ENCODE results near the gene ENTPD2. TPM values are rescaled to one million over a fixed set of nuclear protein-coding genes. Genes with fewer than 3 reads are reported as not detected.
A peak's percentile ranks its signal among the peaks of the same experiment; 100 is the strongest.

Gene ENTPD2
- total and polyA plus RNA-seq, 9 of the 15 experiments (the other 6 are each of a cell fraction or from before 2014, with no cell fraction given) = 0.04 to 0.60 (median 0.14) TPM; not detected in 4

DNA sequence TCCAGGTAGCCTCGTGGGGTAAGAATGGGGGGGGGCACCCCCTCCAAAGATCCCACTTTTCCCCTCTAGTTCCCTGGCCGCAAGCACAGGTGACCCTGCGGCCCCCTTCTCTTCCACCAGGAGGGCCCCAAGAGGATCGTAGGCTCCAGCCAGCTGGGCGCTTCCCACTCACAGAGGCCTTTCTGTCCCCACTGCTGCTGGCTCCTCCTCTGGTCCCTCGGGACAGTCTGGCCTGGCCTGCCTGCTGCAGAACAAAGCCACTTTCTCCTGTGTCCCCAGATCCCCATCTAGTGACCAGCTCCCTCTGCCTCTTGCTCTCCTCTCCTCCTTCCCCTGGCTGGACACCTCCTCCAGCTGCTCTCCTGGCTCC is 17.0 kb upstream of the ENTPD2 start:
- DNase-seq (ENCODE audit: extremely low read depth in 1 of 4, low spot score in 3 of 4) = peak in 1 of 4 experiments; percentile 61
- peak overlapping the region; percentile 65 for H3K4me3 ChIP-seq
- peak overlapping the region; percentile 73 for H2AFZ ChIP-seq (ENCODE audit: low read depth, low read length)
- H3K9me3 ChIP-seq (replicated peaks; ENCODE audit: control insufficient read depth, insufficient read depth, low read depth, low read length) = no peaks in the 10 kb centered on the region
- ATAC-seq = peak; percentile 51
- in situ Hi-C loops (cut with MboI) (no loop called here), intact Hi-C loops (cut with micrococcal nuclease) (no loop called here)
- H3K9me1 ChIP-seq (ENCODE audit: control insufficient read depth, insufficient read depth, low read length) = peaks cover 8% of the 10 kb centered on the region
- peak overlapping the region; percentile 88 for H3K27ac ChIP-seq (ENCODE audit: extremely low read depth, low read depth, low read length)
- H3K4me1 ChIP-seq (replicated peaks in 1 of 2; ENCODE audit: control insufficient read depth in 2 of 2, insufficient read depth in 2 of 2, low read length in 2 of 2) = peaks cover 42 to 73% of the 10 kb centered on the region in 2 experiments
- FAIRE-seq = no peak
- peaks cover 39% of the 10 kb centered on the region for H3K79me2 ChIP-seq (ENCODE audit: control insufficient read depth, insufficient read depth, low read length)
- no peaks in the 10 kb centered on the region for H3K27me3 ChIP-seq (ENCODE audit: control insufficient read depth in 2 of 2, insufficient read depth in 2 of 2, low read length in 2 of 2)
- BruUV-seq (replicated peaks) = TSS peak; percentile 83
- peaks cover 14% of the 10 kb centered on the region for H4K20me1 ChIP-seq (replicated peaks; ENCODE audit: control insufficient read depth, insufficient read depth, low read length)
- H3K36me3 ChIP-seq (ENCODE audit: control insufficient read depth, insufficient read depth, low read length) = peaks cover 16% of the 10 kb centered on the region; the same call in 1 of the 3 replicates
- POLR2A ChIA-PET = interaction anchor here (0.7 to 2.5 kb wide), 10 partner anchors 12 to 223 kb away, joined by 3 to 14 read pairs (median 4); partner anchors contain the start of genes MAN1B1 and TUBB4B
- WGBS (ENCODE audit: insufficient coverage, low coverage, missing lambda C conversion rate) = 7% methylated on average over 5 of the region's 6 CpGs
- CTCF ChIA-PET (ENCODE audit: low intra/inter-chr PET ratio) = interaction anchor here (0.6 kb wide), 1 partner anchor 25 kb away, joined by 7 read pairs; no protein-coding TSS in a partner anchor
- peak overlapping the region; percentile 91 for H3K4me2 ChIP-seq (ENCODE audit: insufficient read depth, low read length)
- peak overlapping the region; percentile 86 to 91 for H3K9ac ChIP-seq (ENCODE audit: insufficient read depth in 1 of 2, low read depth in 2 of 2, low read length in 2 of 2)
- TF ChIP-seq POLR2H (tag; IDR thresholded peaks at IDR 0.05; ENCODE audit: low read depth) (no peak), E2F6 (IDR thresholded peaks at IDR 0.05; ENCODE audit: borderline replicate concordance in 1 of 2, extremely low read depth in 1 of 2, insufficient read depth in 1 of 2, insufficient read length in 1 of 2, low read depth in 1 of 2, low read length in 1 of 2, poor library complexity in 1 of 2, severe bottlenecking in 1 of 2) (no peak), ASH1L (IDR thresholded peaks at IDR 0.05; ENCODE audit: borderline replicate concordance, low read depth, partially characterized antibody) (no peak), KLF1 (tag; IDR thresholded peaks at IDR 0.05) (no peak), ID3 (CRISPR knock-in tag; IDR thresholded peaks at IDR 0.05) (no peak), ID3 (tag; IDR thresholded peaks at IDR 0.05) (peak; percentile 38; the same call in 1 of the 2 replicates), KAT7 (CRISPR knock-in tag; IDR thresholded peaks at IDR 0.05; ENCODE audit: borderline replicate concordance) (peak; percentile 83; the same call in 1 of the 2 replicates), ZNF274 (IDR thresholded peaks at IDR 0.05; ENCODE audit: borderline replicate concordance, low read depth, low read length) (no peak), PATZ1 (CRISPR knock-in tag; IDR thresholded peaks at IDR 0.05; ENCODE audit: borderline replicate concordance) (no peak), DPF2 (IDR thresholded peaks at IDR 0.05) (peak; percentile 33), CSDE1 (IDR thresholded peaks at IDR 0.05) (no peak), ZNF77 (CRISPR knock-in tag; IDR thresholded peaks at IDR 0.05) (no peak), NFE2 (IDR thresholded peaks at IDR 0.05; ENCODE audit: low read depth) (no peak), ZNF551 (CRISPR knock-in tag; IDR thresholded peaks at IDR 0.05) (no peak), CHD2 (IDR thresholded peaks at IDR 0.05; ENCODE audit: low read depth, low read length) (no peak), HDAC6 (IDR thresholded peaks at IDR 0.05; ENCODE audit: low read depth, low read length) (no peak)
- TF ChIP-seq, protein P1, sequence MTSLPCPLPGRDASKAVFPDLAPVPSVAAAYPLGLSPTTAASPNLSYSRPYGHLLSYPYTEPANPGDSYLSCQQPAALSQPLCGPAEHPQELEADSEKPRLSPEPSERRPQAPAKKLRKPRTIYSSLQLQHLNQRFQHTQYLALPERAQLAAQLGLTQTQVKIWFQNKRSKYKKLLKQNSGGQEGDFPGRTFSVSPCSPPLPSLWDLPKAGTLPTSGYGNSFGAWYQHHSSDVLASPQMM (CRISPR knock-in tag; IDR thresholded peaks at IDR 0.05) = no peak

All from K562 (cell line).